ENCODE results near the gene CEP112.

CEP112 gene

DNA sequence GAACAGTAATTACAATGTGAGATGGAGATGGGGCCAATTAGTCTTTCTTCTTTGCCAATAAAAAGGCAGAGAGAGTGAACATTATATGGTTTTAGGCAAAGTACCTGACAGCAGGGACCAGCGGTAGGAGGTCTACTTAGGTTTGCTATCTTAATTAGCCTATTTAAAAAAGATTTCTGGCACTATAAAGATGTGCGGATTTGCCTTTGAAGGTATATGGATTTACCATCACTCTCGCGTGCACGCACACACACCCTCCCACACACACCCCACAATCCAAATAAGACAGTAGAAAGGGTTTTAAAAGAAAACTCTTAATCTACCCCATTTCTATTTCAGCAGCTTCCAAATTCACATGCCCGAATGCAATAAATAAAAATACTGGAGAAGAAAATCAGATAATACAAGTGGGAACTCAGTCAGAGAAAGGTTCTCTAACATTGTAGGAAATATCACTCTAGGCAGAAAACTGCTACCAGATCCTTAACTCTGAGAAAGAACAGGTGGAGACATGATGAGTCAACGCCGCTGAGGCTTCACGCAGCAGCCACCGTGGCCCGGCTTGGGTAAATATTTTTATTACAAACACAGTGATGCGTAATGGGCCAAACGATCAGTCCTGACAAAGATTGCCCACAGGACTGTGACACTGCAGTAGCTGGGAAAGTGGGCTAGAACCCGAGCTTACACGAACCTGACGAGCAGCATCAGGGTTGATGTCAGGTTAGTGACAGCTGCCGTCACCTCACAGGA is 563.9 kb downstream of the CEP112 start:
- no peak for DNase-seq

DNA sequence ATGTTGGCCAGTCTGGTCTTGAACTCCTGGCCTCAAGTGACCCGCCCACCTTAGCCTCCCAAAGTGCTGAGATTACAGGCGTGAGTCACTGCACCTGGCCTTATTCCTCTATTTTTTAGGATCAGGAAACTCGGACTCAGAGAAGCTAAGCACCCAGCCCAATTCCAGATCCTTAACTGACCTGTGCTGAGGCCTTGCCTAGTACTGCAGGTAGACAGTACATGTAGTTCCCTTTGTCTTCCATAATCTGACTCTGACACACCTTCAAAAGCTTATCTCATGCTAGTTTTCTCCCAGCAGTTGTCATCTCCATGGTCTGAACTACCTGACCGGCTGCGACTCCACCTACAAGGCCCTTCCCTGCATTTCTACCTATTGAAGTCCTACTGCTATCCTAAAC is 564.8 kb downstream of the CEP112 start:
- no peak for DNase-seq

DNA sequence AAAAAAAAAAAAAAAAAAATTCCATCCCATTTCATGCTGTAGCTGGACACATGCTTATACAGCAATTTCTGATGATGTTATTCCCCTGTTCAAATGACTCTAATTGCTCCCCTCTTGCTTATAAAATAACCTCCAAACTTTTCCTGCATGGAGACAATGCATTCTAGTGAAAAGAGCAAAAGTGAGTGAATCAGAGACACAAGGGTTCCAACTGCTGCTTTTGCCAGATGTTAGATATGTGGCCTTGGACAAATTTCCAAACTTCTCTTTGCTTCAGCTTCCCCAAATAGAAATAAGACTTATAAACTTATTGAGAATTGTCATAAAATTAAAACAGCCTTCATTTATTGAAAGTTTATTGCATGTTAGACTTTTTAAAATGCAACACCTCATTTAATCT is 565.5 kb downstream of the CEP112 start:
- DNase-seq = no peak

DNA sequence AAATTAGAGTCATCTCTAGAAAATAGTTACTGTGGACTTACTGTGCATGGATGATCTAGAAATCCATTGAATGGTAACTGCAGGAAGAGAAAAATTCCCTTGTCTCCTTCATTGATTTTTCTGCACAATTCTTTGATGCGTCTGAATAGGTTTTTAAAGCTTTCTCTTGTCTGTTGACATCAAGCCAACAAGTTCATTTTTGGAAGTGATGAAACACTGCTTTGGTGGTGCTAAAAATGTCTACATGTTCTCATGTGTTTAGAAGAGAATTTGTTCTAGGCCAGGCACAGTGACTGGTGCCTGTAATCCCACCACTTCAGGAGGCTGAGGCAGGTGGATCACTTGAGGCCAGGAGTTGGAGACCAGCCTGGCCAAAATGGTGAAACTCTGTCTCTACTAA is 573.4 kb downstream of the CEP112 start:
- DNase-seq = no peak

DNA sequence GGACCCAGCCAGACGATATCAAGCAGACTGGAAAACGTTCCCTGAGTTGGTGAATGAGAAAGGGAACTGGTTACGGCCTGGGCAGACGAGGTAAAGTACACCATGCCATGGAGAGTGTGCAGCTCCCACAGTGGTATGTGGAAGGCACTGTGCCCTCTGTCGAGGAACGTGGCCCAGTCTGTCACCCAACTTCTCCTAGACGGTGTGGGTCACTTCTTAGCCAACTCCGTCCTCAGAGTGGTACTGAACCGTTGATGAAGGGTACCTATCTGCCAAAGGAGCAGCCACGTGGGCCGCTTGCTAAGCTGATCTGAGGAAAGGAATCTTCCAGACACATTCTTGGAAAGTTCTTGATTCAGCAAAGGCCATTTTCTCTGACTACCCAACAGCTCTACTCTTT is 574.4 kb downstream of the CEP112 start:
- no peak for DNase-seq

DNA sequence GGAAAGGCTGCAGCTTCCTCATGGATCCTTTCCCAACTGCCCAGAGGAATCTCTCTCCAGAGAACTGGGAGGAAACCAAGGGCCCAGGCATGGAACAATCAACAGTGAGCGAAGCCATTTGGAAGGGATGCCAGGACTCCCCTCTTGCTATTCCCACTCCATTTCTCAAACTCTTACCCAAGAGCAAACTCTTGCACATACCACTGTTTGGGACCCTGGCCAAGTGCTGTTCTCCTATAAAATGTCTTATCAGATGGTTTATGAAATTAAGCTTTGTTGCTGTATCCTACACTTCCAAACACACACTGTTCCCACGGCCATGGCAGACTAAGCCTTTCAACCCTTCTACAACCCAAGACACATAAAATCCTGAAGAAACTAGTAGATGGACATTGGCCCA is 582.2 kb downstream of the CEP112 start:
- DNase-seq = no peak

DNA sequence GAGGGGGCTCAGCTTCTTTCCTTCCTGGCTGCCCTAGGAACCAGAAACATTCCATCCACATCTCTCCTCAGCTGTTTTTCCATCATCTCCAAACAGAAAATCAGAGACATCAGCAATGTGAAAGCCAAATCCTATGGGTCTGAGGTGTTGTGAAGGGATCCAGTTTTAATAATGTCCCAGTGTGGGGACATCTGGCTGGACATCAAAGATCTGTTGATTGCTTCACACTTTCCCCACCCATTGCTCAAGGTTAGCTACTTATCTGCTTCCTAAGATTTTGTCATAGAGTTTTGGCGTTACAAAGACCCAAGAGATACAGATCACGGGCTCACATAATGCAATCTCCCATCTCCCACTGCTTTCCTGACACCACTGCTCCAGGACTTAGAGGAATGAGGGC is 582.6 kb downstream of the CEP112 start:
- DNase-seq = no peak

DNA sequence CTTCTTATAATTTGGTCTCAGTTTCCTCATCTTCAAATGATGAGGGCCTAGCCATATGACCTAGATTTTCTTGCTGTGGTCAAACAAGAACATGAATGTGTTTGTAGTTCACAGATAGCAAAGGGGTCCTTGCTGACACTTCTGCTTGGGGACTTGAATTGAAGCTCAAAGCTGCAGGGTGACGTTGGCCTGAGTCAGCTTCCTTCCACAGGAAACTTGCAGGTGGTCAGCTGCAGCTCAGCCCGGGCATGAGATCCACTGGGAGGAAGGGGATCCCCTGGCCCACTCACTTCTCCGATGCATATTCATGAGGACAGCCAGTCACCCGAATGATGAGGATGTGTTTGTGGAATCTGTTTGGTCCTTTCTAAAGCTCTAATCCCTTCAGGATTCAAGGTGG is 587.9 kb downstream of the CEP112 start:
- DNase-seq = no peak

DNA sequence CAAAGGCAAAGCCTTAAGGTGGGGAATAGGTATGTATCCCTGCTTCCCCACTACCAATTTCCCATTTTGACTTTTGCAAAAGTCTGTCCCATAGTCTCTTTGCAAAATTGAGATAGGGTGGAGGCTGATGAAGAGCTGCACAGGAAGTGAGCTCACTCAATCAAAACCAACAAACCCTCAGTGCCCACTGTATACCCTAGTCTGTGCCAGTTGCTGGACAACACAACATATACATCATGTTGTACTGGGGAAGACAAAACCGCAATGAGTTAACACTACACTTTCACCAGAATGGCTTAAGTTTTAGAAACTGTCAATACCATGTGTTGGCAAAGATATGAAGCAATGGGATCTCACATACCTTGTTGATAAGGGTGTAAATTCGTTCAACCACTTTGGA is 590.1 kb downstream of the CEP112 start:
- no peak for DNase-seq

DNA sequence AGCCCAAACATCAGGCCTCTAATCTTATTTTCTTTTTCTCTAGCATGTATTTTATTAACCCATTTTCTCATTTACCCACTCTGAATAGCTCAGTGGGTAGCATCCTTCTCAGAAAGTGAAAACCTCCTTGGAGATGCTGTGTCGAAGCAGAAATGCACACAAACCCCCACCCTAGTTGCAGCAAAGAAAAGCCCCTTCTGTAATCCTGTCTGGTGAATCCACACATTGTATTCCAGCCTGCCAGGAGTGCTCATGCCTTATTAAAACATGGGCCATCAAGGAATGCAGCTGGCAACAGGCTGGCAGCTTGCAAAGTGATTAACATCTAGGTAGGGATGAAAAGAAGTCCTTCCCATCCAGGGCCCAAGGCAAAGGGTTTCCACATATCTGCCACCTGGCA is 590.8 kb downstream of the CEP112 start:
- no peak for DNase-seq

DNA sequence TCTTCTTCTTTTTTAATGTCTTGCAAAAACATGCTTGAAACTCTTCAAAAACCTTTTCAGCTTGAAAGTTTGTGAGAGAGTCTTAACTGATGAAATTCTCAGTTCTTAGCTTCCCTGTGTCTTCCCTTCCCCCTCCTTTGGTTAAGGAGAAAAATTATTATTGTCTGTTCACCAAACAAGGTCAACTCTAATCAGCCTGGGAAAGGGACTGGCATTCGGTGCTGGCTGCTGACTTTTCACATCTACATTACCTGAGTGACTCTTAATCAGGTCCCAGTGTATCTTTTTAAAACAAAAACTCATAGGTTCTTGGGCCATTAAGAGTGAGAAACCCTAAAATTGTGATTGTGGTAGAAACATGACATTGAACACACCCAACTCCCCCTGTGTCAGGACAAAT is 591.4 kb downstream of the CEP112 start:
- no peak for DNase-seq

DNA sequence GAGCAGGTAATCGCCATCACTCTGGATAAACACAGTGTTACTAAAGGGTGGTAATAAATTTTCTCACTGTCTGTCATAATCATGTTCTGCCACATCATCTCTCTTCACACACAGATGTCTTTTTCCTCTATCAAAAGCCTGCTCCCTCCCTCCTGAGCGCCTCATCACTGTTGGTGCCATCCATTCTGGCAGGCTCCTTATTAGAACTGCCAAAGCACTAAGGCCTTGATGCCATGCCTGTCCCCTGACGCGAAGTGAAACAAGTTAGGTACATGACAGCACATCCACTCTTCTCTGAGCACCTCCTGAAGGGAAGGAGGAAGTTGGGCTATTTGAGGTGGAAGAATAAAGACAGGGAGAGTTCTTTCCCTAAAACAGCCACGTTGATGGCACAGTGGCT is 592.3 kb downstream of the CEP112 start:
- DNase-seq = no peak

DNA sequence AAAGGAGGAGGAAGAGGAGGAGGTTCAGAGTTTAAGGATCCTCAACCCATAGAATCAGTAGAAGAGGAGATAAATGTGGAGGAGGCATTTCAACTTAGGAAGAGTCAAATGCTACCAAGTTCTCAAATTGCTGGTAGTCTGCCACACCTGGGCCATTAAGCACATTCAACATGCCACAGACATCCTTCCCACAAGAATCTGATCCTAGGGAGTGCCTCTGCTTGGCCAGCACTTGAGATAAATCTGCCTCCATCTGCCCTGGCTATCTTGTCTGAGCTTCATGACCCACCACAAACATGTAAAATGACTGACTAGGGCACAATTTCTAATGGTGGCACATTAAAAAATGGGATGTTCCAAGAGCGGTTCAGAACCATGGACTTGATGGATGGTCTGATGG is 593.2 kb downstream of the CEP112 start:
- DNase-seq = no peak

DNA sequence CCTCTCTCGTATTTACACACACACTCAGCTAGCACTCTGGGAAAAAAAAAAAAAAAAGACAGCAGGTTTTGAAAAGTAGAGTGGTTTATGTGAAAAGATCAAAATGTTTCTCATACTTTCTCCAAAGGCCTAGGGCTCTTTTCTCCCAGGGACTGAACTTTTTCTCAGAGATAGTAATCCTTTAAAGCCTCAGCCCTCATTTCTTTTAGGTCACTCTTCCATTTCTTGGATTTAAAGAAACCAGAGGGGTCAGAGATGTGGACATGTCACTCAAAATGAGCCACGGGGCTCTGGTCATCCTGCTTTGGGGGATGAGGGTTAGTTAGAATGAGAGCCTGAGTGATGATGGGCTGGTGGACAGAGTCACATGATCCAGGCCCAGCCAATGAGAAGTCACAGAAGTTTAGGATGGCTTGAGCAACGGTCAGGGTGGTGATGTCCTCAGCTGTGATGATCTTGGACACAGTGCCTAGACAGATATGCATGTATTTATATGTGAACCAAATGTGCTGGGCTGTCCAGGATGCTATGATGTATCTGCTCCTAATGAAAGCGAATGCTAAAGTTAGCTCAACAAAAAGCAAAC is 596.8 kb downstream of the CEP112 start:
- no peak for DNase-seq

DNA sequence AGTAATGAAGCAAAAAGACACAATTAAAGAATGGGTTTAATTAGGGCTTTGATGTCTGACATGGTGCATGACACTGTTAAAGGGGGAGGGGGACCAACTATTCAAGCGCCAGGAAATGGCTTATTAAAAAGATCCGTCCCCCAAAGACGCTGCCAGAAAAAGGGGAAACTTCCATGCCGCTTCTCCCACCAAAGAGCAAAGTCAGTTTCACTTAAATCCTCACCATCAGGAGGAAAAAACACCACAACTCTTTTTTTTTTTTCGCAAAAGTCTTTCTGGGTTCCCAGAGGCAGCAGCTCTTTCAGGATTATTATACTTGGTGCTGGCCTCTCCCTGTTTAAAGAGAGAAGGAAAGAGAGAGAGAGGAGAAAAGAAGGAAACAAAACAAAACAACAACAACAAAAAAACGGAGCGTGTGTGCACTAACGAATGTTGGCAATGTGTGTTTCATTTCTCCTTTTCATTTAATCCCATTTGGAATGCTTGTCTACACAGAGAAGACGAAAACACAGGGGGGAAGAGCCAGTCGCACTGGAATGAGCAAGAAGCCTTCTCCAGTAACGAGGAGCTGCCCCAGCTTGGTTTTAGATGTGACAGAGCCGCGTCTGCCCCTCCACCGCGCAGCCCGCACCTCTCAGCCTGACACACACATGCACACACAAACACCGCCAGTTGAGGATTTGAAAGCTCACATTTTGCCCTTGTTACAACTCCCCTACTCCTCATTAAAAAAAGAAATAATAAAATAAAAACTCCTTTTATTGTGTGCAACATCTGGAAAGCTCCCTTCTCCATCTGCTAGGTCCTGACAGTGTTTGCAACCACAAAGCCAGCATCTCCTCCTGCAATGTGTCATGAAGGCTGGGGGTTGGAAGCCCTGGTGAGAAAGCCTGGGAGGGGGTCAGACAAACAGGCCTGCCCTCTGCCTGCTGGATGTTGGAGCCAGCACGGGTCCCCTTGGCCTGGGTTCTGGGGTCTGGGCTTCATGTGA is 597.8 kb downstream of the CEP112 start:
- no peak for DNase-seq

DNA sequence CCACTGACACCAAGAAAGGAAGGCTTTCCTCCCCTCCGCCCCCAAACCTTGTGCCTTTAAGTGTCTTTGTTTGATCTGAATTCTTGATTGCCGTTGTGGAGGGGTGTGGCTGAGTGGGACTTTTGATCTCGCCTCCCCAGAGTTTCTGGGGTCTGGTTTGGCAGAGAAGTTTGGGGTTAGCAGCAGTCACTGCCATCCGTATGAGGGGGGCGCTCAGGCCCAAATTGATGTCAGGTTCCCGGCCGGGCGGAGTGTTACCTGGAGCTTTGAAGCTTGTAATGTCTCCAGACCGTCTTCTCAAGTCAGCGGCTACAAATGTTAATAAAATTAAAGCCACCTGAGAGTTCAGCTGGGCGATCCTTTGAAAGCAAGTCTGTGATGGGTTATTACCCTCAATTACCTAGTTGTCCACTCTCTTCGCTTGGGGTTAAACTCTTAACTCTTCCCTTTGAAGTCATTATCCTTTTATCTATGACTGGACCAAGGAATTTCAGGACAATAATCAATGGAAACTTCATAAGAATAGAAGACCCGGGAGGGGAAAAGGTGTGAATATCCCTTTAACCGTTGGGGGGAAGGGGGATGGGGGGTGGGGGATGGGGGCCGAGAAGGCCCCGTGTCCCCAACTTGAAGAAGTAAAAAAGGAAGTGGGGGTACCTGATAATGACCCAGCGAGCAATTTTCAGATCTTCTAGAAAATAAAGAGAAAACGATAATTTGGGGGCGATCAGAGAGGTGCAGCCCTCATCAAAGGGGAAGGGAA is 598.7 kb downstream of the CEP112 start:
- DNase-seq = no peak

DNA sequence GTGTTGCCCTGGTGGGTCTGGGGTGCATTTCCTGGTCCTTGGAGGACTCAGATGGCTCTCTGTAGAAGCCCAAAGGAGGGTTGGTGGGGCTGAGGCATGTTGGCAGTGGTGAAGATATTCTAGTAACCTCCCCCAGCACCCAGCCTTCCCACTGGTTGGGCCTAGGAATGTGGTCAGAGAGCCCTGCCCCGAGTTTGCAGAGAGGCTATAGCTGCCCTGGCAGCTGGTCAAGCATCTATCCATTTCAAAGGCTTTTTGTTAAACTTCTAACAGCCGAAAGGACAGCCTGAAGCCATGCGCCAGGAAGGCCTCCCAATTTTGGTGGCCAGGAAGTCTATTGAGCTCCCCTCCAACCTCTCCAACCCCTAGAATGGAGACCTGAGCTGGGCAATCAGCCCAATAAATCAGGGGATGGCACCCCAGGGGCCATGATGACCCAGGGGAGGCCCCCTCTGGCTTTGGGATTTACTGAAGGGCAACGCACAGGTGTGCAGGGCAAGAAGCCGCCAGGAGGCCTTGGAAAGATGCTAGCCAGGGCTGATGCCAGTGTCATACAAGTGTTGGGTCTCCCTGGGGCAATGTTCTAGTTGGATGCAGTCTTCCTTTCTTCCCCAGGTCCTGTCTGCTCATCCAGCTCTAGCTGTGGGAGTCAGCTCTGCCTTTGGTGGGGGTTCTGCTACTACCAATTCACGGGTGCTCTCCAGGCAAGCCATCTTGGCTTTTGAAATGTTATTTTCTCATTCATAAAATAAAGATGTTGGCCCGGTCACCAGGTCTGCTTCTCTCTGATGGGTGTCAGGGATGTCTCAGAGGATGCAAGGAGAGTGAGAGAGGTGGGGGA is 599.6 kb downstream of the CEP112 start:
- no peak for DNase-seq

DNA sequence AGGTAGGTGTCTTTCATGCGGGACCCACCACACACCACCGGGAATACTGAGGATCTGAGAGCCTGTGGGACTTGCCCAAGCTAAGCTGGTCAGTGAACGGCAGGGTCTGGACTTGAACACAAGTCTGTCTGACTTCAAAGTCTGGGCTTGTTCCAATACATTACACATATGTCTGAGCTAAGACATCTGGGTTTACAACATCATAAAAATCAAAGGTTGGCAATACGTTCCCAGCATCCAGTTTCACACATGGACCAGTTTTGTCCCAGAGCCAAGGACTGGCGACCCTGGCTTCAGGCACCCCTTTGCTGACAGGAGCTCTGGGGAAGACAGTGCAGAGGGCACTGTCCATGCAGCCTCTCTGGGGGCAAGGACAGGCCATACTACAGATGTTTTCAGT is 602.6 kb downstream of the CEP112 start:
- DNase-seq = no peak

DNA sequence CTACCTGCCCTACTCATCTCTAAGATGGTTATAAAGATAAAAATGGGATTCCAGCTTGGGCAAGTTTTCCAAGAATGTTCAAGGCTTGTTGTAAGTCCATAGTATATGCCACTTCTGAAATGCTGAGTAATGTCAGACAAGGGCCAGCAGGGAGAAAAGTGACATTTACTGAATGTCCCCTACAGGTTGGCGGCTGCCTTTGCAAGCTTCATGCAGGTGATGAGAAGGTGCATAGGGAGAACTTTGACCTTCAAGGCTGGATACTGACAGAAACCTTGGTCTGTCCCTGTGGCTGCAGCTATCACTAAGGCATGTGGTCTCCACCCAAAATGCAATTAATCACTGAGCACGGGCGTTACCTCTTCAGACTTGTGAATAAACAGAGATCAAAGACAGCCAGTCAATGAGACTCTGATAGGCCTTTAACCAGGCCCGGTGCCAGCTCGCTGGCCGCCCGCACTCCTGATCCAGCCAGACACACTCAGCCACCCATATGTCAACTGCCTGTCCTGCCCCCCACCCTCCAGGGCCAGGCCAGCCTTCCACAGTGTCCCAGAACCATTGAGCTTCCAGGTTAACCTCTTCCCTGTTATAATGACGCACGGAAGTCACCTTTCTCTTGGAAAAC is 603.6 kb downstream of the CEP112 start:
- no peak for DNase-seq

DNA sequence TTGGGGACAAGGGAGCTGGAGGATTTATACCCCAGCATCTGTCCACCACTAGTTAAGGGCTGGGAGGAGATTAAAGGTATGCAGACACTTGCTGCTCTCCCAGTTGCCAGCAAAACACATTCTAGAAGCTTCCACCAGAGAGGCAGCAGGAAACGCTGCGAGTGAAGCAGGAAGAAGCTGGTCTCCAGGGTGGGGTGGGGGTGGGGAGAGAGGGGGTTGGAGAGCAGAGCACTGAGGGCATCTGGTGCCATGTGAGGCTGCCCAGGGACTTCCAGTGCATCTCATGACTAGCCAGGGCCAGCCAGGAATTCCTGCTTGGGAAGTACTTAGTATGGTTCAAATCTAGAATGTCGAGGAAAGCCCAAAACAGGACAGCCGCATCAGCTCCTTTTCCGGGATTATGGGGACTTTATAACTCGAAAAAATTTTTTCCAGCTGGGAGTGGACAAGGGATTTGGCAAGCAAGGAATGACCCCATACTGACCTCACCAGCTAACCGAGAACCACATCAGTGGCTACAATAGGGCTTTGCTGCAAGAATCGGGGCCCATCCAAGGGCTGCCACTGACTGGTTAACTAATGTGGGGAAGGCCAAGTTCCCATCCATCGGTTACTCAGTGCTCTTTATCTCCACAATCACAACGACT is 604.3 kb downstream of the CEP112 start:
- DNase-seq = no peak

DNA sequence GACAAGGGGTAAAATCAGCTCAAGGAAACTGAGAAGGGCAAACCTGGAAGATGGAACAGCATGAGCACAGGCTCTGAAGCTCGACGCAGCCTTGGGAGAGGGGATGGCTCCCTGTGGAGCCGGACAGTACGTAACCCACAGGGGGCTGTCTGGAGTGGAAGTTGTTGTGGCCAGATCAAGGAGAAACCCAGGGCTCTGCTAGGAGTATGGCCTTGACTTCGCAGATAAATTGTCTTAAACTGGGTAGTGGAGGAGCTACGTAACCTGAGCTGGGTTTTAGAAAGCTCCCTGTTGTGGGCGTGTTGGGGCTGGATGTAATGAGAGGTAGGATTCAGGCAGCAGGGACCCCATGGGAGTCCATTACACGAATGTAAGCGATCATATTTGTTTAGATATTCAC is 605.0 kb downstream of the CEP112 start:
- no peak for DNase-seq
